ENCODE measurements around the gene DMBT1. TPM values are rescaled to one million over a fixed set of nuclear protein-coding genes. Genes with fewer than 3 reads are reported as not detected.

Gene DMBT1
- total RNA-seq, 2 donors from 2014 or later: not detected

DNA sequence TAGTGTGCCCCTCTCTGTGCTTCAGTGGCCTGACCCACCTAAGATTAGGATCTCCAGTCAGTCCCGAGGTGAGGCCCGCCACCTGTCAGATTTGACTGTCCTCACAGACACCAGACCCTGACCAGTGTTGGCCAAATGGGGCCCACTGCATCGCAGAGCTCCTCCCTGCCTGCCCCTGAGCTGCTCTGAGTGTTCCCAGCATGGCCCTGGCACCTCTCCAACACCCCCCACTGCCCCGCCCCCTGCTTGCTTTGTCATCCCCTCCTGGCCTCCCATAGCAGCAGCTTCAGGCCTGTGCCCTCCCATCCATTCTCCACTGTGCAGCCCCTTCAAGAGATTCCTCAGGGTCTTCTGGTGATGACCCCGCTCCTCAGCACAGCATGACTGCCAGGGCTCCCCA is 71.5 kb downstream of the DMBT1 start:
- intact Hi-C loops (cut with DNase I): no loop called here
- DNase-seq (ENCODE audit: low spot score): peak; percentile 51

DNA sequence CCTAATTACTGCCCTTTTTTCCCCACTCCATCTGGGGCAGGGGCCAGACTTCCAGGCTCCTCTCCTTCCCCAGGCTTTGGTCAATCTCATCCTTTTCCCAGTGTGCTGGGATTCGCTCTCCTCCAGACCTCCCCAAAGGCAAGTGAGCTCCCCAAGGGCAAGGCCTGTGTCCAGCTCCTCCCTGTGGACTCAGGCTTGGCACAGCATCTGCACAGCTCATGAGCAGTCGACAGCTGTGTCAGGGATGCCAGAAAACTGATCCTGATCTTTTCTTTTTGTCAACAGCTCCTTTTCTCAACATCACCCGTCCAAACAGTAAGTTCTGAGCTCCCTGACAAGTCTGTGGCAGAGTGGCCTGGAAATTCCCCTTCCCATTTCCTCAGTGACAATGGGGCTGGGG is 72.0 kb downstream of the DMBT1 start:
- no peak for DNase-seq (ENCODE audit: low spot score)
- intact Hi-C loops (cut with DNase I): no loop called here

DNA sequence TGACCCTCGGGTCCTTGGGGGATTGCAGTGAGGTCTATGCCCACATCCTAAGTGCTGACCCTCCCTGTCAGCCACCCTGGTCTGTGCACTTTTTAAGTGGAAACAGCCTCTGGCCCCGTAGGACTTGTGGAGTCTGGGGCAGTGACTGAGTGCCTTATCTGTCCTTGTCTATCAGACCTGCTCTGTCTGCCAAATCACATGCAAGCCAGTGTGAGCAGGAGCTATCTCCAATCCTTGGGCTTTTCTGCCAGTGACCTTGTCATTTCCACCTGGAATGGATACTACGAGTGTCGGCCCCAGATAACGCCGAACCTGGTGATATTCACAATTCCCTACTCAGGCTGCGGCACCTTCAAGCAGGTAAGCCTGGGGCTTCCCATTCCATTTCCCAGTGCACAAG is 76.4 kb downstream of the DMBT1 start:
- peak; percentile 41 for DNase-seq (ENCODE audit: low spot score)
- intact Hi-C loops (cut with DNase I): no loop called here

DNA sequence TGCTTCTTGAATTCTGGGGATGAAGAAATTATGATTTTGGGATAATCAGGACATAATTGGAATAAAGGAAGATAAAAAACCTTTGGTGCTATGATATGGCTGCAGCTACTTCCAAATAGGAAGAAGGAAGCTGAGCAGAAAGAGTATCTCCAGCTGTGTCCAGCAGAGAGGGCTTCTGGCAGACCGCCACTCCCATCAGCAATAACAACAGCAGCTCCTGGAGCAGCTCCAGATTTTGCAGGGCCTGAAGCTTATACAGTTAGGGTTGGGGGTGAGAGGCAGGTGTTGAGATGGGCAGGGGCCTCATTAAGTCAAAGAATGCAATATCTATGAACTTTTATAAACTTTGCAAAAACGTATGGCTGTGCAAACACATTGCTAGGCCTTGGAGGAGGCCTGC is 76.8 kb downstream of the DMBT1 start:
- DNase-seq (ENCODE audit: low spot score): peak; percentile 74
- intact Hi-C loops (cut with DNase I): no loop called here

DNA sequence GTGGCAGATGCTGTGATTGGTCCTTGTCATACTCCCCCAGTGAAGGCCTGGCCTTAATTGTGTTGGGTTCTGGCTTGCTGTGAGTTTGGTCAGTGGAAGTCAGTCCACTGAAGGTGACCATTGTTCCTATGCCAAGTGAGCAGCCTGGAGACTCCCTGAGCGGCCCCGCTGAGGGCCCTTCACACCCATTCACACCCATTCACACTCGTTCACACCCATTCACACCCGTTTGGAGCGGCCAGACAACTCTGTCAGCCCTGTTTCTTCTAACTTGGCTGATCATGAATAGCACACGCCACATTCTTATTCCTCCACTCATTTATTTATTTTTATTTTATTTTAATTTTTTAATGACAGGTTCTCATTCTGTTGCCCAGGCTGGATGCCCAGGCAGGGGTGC is 77.6 kb downstream of the DMBT1 start:
- intact Hi-C loops (cut with DNase I): no loop called here
- DNase-seq (ENCODE audit: low spot score): peak; percentile 23

DNA sequence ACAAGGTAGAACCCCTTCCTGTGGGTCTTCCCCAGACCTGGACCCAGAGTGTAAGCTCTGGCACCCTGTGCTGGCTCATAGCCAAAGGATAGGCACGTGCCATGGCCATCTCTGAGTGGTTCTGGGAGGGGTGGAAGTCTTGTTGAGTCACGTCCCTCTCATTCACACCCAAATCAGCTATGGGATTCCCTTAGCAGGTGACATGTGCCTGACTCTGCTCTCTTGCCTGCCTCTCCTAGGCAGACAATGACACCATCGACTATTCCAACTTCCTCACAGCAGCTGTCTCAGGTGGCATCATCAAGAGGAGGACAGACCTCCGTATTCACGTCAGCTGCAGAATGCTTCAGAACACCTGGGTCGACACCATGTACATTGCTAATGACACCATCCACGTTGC is 79.2 kb downstream of the DMBT1 start:
- intact Hi-C loops (cut with DNase I): loop anchor here in 1 of 2 donors (5.0 kb wide), 1 partner anchor 1288 kb away; no protein-coding TSS in a partner anchor
- no peak for DNase-seq (ENCODE audit: low spot score)

DNA sequence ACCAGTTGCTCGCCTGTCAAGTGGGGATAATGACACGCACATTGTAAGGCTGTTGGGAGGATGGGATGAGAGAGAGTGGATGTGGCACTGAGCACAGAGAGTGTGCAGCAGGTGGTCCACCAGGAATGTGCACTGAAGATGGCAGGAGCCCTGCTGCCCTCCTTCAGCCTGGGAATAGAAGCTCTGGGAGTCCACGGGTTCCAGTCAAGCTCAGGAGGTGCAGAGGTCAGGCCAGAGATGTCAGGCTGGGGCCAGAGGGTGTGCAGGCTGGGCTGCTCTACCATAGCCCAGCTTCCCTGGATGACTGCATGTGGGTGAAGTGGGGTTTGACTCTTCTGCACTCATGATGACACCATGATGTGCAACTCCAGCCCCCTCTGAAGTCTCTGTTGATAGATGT is 80.4 kb downstream of the DMBT1 start:
- intact Hi-C loops (cut with DNase I): loop anchor here in 1 of 2 donors (5.0 kb wide), 1 partner anchor 1286 kb away; no protein-coding TSS in a partner anchor
- peak; percentile 26 for DNase-seq (ENCODE audit: low spot score)

DNA sequence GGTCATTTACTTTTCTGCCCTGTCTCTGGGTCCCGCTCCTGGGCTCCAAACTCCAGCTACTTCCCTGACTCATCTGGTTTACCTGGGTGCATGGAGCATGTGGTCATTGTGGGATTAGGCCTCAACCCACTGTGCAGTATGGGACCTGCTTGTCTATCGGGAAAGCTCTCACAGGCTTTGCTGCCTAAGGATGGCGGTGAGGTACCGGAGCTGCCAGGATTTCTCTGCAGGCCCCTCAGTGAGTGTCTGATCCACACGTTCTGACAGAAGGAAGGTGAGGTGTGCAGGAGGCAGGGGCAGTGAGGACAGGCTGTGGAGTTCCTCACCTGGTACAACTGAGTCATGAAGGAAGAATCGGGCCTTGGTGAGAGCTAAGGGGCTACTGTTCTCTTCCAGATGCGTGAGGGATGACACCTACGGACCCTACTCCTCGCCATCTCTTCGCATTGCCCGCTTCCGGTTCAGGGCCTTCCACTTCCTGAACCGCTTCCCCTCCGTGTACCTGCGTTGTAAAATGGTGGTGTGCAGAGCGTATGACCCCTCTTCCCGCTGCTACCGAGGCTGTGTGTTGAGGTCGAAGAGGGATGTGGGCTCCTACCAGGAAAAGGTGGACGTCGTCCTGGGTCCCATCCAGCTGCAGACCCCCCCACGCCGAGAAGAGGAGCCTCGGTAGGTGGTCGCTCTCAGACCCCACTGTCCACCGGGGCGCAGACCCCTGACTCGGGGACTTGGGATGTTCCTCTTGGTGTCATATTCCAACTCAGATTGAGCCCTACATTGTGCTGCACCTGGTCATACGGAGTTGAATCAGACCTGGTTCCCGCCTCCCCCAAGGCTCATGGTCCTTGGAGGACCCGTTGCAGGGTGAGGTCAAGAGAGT is 82.4 kb downstream of the DMBT1 start:
- DNase-seq (ENCODE audit: low spot score): no peak
- intact Hi-C loops (cut with DNase I): loop anchor here in 1 of 2 donors (5.0 kb wide), 1 partner anchor 1284 kb away; no protein-coding TSS in a partner anchor

DNA sequence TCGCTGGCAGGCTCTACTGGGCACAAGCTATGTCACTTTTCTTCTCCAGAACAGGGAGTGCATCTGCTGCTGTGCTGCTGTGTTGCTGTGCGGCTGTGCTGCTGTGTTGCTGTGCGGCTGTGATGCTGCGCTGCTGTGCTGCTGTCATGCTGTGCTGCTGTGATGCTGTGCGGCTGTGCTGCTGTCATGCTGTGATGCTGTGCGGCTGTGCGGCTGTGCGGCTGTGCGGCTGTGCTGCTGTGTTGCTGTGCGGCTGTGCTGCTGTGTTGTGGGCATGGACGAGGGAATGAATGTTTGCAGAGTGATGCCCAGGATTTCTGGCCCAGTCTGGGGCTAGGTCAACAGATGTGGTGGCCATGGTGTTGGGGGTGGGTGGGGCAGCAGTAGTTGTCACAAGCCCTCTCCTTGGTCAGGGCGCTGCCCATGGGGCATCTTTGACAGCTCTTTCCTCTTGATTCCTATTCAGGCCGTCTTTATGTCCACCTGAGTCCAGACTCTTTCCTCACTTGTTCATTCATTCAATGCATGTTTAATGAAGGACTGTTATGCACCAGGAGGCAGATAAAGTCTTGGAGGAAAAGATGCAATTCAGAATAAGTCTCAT is 83.5 kb downstream of the DMBT1 start:
- DNase-seq (ENCODE audit: low spot score): no peak
- intact Hi-C loops (cut with DNase I): loop anchor here in 1 of 2 donors (5.0 kb wide), 1 partner anchor 1283 kb away; no protein-coding TSS in a partner anchor

DNA sequence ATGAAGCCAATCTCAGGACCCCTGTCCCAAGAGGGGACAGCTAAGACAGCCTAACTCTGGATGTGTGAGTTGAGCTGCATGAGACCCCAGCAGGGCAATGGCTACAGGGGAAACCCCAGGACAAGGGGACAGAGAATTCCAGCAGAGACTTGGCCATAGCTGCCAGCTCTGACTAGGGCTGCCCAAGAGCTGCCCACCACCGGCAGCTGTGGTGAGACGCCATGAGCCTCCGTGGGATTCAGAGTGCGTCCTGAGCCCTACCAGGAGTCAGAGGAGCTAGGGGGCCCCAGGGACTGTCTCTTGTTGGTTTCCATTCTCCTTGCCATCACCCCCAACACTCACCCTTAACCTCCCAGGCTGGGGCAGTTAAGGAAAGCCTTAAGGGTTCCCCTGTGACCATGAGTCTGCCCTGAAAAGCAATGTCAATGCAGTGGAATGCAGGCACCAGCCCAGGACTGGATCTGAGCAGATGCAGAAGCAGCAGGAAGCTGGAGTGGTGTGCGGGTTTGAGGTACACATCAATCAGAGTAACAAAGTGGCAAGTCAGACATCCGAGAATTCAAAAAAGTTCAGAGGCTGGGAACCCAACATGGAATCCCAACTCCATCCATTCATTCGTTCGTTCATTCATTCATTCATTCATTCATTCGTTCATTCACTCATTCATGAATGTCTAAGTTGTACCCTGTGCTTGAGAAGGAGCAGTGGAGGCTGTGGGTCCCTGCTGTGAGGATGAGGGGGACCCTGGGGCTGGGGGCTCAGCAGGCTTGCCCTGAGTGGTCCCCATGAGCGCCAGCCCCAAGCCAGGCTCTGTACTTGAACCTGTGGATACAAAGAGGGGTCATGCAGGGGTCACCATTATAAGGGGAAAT is 86.2 kb downstream of the DMBT1 start:
- intact Hi-C loops (cut with DNase I): no loop called here
- no peak for DNase-seq (ENCODE audit: low spot score)

DNA sequence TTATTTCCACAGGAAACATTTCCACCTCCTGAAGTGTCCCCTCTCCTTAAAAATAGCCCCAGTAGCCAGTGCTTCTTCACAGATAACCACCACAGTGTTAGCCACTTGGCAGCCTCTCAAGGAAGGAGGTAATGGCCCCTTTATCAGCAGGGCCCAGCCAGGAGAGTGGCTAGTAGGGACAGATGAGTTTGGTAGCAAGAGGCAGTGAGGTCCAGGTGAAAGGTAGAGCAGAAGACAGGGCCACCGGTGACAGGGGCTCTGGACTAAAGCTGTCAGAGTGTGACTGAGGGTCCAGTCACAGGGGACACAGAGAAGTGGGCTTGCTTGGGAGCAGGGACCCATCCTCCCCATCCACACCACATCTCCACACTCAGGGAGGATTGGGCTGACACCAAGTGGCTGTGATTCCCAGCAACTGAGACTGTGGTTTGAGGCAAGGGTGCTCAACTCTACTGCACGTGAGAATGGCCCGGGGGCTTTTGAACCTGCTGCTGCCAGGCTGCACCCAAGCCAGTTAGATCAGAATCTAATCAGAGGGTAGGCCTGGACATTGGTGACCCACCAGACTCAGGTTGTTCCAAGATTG is 86.9 kb downstream of the DMBT1 start:
- intact Hi-C loops (cut with DNase I): no loop called here
- DNase-seq (ENCODE audit: low spot score): no peak

DNA sequence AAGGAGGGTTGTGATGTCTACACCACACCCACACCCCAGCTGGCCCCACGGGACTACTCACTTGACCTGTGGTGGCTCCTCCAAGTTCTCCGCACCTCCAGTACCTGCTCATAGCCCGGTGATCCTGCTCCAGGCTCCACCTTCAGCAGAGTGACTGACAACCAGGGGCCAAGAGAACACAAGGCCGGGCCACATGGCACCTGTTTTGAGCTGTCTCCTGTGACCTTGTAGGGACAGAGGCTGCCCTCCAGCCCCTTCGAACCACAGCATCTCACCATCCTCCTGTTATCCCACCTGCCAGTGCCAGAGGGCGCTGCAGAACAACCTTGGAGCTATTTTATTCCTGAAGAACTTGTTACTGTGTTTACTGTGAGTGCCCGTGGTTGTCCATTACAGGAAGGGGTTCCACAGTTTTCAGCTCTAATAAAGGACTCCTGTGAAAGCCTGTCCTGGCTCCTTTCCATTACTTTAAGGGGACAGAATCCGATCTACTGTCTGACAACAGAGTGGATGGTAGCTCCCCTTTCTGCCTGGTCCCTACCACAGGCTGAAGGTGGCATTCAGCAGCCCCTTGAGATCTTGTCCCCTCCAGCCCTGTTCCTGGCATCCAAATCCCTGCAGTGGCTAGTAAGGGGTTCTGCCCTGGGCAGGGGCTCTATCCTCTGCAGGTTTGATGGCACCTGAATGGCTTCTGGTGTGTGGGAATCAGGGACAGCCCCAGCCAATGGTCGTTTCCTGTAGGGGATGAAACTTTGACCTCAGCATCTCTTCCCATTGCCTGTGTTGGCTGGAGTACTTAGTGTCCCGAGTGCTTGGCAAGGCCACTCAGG is 88.3 kb downstream of the DMBT1 start:
- DNase-seq (ENCODE audit: low spot score): no peak
- intact Hi-C loops (cut with DNase I): loop anchor here in 1 of 2 donors (2.0 kb wide), 1 partner anchor 56 kb away; no protein-coding TSS in a partner anchor

DNA sequence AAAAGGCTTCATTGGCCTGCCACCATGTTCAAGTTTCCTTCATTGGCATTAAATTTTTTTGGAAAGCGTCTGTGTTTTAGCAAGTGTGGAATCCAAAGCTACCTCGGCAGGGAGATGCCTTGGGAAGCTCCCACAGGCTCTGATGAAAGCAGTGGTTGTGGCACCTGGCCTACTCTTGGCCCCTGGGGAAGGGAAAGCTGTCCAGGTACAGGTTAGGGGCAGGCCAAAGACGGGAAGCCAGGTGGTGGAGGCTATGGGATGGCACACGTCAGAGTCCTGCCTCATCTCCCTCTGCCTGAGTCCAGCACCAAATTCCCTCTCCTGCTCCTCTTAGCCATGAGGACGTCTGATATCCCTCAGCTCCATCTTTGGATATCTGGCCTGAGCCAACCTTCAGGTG is 89.3 kb downstream of the DMBT1 start:
- no peak for DNase-seq (ENCODE audit: low spot score)
- intact Hi-C loops (cut with DNase I): loop anchor here in 1 of 2 donors (2.0 kb wide), 1 partner anchor 55 kb away; no protein-coding TSS in a partner anchor

DNA sequence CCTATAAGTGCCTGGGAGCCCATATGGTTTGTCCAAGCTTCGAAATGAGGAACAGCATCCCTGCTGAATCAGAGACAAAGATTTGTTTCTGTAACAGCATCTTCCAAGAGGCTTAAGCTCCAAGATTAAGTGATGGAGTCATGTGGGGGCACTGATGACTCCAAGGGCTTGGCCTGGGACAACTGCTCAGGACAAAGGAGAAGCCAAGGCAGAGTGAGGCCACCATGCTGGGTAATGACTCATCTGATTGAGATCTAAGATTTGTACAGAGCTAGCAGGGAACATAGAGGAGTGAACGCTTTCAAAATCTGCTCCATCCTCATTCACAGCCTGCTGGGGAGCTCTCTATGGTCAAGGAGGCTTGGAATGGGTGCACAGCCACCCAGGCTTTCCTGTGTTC is 89.8 kb downstream of the DMBT1 start:
- DNase-seq (ENCODE audit: low spot score): no peak
- intact Hi-C loops (cut with DNase I): no loop called here

DNA sequence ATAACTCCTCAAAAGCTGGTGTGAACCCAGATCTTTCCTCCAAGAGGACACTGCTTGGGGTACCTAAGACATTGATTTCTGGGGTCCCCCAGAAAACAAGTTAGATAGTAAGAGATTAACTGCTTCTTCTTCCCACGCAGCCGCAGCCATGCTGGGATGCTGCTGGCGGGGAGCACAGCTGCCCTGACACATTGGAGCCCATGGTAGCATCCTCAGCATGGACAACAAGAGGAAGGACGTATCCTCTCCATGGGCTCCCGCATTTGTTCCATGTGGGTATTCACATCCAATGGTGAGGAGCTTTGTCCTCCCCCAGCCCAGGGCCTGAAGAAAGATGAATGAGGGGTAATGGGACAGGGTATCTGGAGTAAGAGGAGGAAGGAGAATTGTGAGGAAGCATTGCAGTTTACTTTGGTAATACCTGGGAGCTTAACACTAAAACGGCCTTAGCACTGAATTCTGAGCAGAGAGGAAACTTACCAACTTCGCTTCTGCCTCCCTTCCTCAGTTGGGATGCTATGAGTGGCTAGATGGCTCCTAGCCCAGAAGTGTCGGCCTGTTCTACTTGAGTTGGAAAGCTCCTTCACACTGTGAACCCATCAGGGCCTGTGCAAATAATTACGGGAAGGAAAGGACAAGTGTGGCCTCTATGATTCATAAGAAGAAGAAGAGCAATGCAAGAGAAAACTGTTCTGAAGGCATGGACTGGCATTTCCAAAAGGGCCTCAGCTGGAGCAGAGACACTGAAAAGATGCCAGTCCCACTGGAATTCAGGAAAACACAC is 95.2 kb downstream of the DMBT1 start:
- intact Hi-C loops (cut with DNase I): no loop called here
- DNase-seq (ENCODE audit: low spot score): no peak

DNA sequence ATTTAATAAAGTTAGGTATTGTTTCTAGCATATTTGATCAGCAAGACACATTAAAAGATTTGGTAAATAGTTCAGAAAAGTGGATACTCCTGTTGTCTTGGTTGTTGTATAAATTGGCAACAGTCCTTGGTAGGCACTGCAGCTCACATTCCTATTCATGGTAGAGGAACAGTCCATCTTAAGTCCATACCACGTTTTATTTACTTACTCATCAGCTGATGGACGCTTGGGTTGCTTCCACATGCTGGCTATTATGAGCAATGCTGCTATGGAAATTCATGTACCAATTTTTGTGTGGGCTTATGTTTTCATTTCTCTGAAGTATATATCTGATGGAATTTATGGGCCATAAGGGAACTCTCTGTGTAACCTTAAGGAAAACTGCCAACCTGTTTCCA is 95.8 kb downstream of the DMBT1 start:
- DNase-seq (ENCODE audit: low spot score): no peak
- intact Hi-C loops (cut with DNase I): no loop called here

DNA sequence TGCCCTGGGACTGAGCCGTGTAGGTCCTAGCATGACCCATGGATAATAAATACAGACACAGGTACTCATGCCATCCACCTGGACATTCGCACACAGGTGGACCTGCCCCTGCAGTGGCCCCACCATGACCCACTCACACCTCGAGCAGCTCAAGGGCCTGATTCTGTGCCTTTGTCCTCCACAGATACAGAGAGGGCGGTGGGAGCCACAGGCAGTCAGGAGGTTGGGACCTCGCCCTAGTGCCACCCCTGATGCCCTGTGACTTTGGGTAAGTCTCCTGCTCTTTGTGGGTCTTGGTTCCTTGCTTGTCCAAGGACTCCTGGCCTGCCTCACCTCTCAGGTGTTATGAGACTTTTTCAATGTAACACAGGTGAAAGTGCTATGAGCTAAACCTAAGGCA is 96.2 kb downstream of the DMBT1 start:
- DNase-seq (ENCODE audit: low spot score): no peak
- intact Hi-C loops (cut with DNase I): no loop called here

DNA sequence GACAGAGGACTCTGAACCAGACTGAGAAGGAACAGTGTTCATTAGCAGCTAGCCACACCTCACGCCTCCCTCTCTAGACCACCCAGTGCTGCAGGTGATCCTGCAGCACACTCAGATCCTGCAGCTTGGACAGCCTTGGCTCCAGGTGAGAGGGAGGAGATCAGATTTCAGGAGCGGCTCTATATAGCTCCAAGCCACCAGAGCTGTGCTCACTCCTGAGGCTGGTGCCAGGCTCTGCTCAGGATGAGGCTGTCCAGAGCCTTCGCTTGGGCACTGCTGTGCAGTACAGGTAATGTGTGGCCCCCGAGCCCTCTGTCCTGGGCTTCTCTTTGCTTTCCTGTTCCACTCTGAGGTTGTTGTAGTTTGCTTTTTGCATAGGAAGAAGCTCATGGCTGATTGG is 96.7 kb downstream of the DMBT1 start:
- intact Hi-C loops (cut with DNase I): no loop called here
- DNase-seq (ENCODE audit: low spot score): peak; percentile 42

All from posterior vena cava (tissue), 2 donors.